GM18861 (cell line): Measurements from ENCODE around the gene C19orf12.
"Not testable (repeated sequence)": the region's sequence is repeated elsewhere in the genome, so short reads cannot be mapped to it uniquely, and the experiment has no call there.

Experiments
- ATAC-seq: cut with Tn5 transposase; IDR thresholded peaks from one replicate; pipeline ENCODE4 v1.9.1; 2021; ENCODE audit not compliant: unreplicated experiment

Gene C19orf12

DNA sequence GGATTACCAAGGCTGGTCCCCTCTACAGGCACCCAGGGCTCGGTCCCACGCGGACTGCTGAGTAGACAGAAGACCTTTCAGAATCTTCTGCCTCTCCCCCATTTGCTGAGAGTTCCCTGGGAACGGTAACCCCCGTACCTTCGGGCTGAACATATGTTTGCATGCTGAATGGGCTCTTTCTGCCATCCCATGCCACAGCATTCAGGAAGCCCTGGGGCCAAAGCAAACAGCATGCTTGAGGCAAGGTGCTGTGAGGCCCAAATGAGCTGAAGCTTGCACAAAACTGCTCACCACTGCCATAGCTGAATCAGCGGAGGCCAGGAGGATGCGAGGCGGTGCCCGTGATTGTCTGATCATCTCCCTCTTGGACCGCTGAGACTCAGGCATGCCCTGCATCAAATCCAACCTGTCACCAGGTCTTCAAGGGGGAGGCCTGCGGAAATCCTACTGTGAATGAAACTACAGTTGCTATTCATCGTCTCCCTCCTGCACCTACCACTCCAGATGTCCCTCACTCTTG is 16.3 kb upstream of the C19orf12 start:
- ATAC-seq, result no peak

DNA sequence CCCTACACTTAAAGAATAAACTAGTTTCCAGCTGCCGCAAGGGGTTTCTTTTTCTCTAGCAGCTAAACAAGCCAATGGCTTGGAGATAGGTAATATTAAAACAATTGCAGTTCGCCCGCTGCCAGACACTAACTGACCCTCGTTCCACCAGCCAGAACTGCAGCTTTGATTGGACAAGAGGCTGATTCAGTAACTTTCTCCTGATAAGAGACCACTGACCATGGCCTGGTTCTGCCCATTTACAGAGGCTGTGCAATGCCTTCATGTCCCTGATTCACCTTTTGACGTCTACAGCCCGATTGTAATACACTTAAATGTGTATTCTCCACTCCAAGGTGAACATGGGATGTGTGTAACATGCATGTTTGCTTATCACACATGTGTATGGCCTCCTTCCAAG is 12.8 kb upstream of the C19orf12 start:
- no peak for ATAC-seq

DNA sequence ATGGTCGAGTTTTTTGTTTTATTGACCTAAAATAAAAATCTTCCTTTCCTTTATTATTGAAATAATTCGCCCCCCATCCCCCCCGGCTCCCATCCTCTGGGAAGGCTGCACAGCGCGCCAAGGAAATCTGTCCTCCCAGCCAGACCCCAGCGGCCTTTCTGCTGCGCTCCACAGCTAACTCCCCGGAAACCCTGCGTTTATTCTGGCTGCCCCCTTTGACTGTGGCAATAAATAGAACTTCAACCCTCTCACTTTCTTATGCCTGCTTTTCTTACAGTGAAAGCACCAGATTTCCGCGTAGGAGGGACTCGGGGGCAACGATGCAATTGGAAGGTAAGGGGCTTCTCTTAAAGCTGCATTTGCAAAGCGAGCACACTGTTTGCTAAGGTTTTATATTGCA is 9.7 kb upstream of the C19orf12 start:
- no peak for ATAC-seq

DNA sequence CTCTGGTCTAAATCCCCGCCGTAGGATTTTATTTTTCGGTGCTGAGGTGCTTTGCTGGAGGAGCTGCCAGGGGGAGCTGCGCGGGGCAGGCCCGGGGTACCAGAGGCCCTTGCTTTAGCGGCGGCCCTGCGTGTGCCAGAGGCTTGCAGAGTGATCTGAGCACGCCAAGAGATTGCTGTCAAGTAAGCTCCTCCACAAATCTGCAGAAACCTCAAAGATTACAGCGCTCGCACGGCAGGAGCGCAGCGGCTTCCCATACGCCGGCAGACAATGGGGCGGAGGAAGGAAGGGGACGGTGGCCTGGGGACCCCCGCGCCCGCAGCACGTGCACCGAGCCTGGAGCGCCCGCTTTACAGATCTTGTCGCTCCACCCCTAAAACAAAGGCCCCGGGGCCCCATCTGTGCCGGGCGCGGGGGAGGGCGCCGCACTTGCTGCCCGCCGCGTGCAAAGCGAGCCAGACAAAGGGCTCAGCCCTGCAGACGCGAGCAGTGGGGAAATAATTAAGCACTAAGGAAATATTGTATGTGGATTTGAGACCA is 9.1 kb upstream of the C19orf12 start:
- ATAC-seq, result no peak

DNA sequence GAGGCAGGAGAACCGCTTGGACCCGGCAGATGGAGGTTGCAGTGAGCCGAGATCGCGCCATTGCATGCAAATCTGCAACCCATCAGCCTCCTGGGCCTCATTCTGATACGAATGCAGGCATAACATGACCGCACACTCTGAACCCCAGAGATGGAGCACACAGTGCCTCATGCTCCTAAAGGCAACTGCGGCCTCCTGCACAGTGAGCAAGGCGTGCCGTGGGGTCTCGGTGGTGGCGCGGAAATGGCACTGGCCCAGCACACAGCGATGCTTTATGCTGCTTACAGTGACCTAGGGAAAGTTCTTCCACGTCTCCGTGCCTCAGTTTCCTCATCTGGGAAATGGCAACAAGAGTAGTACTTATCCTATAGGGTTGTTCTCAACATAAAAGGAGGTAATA is 2.0 kb upstream of the C19orf12 start:
- ATAC-seq, result no peak

DNA sequence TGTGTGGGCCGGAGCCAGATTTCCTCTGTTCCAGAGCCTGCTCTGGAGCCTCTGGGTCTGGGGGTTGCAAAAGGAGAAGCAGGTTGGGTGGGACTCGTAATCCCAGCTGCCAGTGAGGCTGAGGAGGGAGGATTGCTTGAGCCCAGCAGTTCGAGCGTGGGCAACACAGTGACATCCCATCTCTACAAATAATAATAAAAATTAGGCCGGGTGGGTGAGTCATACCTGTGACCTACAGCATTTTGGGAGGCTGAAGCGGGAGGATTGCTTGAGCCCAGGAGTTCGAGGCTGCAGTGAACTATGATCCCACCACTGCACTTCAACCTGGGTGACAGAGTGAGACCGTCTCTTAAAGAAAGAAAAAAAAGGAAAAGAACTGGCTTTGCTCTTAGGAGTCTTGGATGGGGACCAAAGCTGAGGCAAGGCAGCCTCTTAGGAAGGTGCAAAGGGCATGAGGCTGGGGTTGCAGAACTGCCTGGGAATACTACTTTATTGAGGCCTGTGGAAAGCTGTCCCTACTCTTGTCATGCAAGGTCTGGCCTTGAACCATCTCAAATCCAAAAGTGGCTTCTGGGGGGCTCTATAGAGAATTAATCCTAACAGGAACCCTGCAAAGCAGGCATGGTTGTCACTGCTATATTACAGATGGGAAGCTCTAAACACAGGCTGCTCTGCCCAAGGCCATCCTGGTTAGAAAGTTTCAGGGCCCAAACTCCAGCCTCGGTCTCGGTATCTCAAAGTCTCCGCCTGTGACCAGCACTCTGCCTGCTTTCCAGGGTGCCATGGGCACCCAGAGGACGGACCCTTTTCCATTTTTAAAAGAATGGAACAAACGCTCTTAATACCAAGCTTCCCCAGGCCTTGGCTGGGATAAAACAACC is 880 bp upstream of the C19orf12 start:
- ATAC-seq, result no peak

DNA sequence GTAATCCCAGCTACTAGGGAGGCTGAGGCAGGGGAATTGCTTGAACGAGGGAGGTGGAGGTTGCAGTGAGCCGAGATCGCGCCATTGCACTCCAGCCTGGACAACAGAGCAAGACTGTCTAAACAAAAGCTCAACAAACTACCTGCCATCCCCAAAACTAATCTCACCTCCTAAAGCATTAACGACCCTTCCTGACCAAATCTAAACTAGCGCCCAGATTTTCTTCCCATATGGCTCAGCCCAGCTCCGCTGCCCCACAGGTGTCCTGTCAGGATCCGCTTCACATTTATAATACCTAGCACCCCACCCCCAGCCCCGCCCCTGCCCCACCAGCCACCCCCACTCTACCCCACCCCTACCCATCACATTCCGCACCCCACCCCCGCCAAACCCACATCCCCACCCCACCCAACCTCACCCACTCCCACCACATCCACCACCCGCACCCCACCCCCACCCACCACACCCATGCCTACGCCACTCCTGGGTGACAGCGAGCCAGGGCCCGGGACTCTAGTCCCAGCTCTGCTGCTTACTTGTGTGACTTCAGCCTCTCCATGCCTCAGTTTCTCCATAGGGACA is 599 bp downstream of the C19orf12 start:
- ATAC-seq, result peak; percentile 18

DNA sequence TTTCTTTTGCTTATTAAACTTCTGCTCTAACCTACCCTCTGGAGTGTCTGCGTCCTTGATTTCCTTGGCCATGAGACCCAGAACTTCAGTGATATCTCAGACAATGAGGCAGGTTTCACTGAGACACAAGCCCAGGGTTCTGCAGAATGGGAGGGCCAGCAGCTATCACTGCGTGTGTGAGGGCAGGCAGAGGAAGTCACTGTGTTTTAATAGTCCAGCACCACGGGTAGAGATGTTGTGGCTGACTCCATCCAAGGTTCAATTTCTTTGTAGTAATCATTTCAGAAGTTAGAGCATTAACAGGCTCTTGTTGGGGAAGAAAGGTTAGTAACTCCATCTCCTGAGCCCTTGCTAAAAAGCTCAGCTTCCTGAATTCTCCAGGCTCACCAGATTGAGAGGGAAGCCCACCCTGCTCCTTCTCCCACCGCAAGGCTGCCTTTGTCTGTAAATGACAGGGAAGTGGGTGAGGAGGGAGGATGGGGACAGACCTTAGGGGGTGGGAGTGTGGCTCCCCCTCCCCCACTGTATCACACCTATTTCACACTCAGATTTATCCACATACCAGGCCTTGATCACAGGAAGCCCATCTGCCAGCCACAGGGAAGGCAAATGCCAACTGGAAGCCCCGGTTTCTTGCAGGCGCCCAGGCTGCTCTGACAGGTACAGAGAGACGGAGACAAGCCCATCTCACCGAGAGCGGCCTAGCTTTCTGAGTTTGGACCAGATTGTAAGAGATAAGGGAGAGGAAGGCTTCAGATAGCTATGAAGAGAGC is 2.1 kb downstream of the C19orf12 start:
- no peak for ATAC-seq

DNA sequence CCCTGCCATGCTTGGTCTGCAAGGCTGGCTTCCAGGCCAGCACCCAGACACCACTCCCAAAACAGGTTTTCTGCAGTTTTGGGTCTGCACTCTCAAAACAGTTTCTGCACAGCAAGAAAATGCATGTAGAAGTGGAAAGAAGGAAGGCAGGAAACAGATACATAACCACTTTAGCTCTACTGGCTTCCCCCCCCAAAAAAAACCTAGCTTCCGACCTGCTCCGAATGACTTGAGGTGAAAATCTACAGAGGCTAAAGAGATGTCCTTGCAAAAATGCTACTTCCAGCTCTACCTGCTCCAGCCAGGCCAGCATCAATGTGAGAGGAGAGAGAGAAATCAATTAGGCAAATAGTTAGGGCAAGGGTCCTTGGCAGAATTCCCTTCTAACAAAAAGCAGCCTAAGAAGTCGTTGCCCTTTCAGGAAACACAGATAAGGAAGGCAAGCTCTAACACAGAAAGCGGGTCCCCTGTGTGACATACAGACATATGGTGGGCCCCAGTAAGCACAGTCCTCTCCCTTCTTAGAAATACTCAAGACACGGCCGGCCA is 3.4 kb downstream of the C19orf12 start:
- no peak for ATAC-seq

DNA sequence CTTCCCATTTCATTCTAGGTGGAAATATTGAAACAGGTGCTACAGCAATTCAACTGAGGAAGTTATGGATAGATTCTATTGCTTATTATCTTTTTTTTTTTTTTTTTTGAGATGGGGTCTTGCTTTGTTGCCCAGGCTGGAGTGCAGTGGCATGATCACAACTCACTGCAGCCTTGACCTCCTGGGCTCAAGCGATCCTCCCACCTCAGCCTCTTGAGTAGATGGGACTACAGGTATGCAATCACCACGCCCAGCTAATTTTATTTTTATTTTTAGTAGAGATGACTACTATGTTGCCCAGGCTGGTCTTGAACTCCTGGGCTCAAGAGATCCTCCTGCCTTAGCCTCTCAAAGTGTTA is 5.6 kb downstream of the C19orf12 start:
- ATAC-seq, result not testable (repeated sequence)

DNA sequence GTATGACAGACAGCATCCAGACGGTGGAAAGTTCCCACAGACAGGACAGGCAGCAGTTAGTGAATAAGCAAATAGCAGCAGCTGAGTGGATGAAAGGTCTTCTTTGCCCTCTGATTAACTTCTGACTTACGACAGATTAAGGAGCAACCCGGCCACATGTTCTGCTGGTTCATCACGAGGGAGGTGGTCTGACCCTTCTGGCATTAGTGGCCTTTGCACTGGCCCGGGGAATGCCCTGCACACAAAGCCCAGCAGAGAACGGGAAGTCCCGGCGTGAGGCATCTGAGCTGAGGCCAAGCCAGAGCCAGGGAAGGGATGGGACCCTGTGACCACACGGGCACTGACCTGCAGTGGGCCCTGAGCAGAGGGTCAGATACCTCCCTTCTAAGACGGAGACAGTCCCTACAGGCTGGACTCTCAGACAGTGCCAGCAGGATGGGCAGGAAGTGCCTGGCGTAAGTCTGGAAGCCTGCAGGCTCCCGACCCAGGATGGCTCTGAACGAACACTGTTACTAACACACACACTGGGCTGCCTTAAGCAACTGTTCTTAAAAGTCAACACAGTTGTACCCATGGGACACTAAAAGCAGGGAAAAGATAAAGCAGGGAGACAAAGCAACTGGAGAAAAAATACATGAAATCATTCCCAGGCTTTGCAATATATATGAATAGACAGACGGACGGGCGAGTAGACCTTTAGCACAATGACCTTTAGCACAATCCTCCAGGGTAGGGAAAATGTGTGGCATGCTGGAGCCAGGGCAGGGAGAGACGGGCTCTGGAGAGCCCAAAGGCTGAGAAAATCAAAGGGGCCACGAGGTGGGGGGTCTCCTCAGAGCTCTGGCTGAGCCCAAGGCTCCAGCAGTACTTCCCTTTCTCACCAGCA is 6.3 kb downstream of the C19orf12 start:
- no peak for ATAC-seq

DNA sequence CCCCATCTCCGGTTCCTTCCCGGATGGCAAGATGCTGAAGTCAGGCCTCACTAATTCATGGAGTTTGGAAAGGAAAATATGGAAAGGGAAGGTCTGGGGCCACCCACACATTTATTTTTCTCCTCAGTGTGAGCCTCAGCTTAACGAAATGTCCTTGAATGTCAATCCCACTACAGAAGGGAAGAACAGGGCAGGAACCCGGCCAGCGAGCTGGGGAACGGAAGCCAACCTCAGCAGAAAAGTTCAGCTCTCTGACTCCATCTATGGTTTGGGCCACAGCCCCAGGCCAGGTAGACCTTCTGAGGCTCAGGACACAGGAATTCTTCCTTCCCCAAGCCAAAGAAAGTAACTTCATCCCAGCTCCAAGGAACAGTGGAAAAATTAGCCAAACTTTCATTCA is 8.4 kb downstream of the C19orf12 start:
- ATAC-seq, result no peak

DNA sequence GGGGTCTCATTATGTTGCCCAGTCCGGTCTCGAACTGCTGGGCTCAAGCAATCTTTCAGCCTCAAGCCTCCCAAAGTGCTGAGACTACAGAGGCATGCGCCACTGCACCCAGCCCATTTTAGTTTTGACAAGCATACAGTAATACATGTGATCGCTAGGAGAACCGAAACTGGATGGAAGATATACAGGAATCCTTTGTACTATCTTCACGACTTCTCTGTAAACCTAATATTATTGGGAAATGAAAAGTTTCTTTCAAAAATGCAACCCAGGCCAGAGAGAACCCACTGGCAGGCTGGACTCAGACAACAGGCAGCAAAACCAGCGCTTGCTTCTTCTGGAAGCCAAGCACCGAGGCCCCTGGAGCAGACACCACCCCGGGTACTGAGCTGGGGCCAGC is 9.4 kb downstream of the C19orf12 start:
- no peak for ATAC-seq

DNA sequence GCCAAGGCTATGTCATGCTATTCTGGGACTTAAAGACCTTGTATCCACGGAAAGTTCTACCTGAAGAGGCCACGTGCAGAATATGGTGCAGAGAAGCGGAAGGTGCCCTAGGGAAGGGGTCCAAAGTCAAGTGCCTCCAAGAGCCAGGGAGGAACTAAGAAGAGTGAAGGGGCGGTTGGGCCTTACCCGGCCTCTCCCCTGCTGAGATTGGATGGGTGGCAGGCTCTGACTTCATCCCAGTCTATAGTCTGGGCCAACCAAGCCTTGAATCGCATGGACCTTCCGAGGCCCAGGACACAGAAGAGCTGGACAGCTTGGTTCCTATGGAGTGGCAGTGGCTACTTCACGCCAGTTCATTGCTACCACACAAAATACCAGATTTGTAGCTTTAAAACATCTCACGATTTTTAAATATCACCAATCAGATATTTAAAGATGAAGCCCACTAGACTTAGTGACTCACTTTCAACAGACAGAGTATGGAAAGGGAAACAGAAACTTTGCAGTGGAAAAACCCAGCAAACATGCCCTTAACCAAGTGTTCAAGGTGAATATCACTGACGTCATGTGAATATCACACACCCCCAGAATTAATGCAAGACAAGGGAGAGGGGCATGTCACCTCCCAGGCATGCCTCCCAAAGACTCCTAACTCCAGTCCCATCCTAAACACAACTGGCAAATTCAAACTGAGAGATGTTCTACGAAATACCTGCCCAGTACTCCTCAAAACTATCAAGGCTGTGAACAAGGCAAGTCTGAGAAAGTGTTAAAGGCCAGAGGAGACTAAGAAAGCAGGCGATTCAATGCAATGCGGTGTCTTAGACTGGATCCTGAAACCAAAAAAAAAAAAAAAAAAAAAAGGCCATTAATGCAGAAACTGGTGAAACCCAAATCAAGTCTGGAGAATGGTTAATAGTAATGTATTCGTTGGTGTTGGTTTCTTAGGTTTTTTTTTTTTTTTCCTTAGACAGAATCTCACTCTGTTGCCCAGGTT is 10.2 kb downstream of the C19orf12 start:
- ATAC-seq, result no peak

DNA sequence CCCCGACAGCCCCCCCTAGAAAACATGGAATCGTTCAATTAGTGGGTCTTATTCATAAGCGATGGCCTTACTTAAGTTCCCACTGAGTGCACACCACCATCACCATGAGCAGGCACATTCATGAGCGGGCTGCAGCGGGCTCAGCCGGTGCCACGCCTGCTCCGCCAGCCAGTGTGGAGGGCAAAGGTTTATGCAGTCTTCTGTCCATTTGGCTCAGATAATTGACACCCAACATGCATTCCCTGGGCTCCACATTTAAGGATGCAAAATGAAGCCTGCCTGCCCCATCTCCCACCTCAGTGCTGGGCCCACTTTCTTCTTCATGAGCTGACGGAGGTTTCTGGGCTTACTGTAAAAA is 12.1 kb downstream of the C19orf12 start:
- no peak for ATAC-seq

DNA sequence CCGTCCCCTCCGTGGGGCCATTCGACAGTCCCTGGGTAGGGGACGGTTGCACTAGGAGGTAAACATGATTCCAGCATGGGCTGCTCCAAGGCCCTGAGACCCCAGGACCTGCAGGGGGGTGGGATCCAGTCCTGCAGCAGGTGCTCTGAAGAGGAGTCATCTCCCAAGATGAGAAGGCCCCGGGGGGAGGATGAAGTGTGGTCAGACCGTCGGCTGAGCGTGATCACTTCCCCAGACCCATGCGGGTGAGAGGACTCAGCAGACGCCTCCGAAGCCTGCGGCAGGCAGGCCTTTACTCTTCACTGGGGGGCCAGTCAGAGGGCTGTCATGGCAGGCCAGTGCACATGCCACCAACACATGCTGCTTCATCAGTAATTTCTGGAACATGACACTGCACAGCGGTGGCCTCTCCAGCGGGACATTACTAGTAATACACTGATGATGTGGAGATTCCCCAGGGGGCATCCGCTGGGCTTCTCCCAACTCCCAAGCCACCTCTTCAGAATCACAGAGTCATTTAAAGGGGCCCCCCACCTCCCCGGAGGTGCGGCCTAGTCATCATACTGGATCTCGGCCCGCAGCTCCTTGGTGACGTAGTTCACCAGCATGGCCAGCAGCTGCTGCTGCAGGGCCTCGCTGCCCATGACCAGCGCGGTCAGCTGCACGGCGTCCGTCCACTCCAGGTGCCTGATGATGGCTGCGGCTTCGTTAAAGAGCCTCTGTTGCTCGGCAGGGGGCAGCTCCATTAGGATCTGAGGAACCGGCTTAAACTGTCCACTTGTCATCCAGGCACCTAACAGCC is 12.7 kb downstream of the C19orf12 start:
- ATAC-seq, result no peak

DNA sequence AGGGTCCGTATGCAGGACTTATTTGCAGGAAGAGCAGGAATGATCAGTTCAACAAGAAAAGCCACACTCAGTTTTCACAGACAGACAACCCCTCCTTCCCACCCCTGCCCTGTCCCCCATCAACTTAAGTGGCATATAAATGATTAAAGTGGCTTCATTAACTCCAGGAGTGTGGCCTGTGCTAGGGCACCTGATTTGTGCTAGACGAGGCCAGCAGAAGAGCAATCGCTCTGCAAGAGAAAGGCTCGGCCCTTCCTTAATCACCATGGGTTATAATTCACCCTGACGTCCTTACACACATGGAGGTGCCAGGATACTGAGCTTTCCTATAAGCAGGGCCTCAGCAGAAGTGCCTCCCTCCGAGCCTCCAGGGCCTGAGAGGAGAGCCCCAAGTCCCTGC is 14.6 kb downstream of the C19orf12 start:
- ATAC-seq, result no peak

DNA sequence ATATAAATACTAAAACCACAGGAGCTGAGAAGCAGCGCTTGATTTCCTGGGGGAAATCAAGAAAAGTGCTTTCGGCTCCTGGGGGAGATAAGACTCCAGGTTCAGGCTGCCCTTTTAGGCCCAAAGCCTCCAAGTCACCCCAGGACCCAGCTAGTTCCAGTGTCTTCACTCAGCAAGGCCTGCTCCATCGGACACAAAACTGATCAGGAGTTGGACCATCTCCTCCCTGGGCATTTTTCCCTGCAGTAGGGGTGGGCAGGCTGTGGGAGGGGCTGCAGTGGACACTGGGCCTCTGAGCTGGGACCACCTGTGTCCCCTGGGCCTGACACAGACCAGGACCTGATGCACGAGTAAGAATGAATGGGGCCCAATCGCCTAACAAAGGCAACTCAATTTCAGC is 15.2 kb downstream of the C19orf12 start:
- no peak for ATAC-seq
